HT-29 (cell line): ENCODE results near the gene OR7C2. TPM values are rescaled to one million over a fixed set of nuclear protein-coding genes. Genes with fewer than 3 reads are reported as not detected.
"Not testable (repeated sequence)": the region's sequence is repeated elsewhere in the genome, so short reads cannot be mapped to it uniquely, and the experiment has no call there.

Experiments used
- DNase-seq: peaks from one replicate; pipeline ENCODE4 v3.0.0-alpha.2; 2015; ENCODE audit warnings: low spot score
- total RNA-seq: library from RNA; depleted of rRNA; stranded (reverse); fragments of >200 nt; shearing (Covaris generic); gene quantifications from 2 replicates; pipeline ENCODE4 v1.2.3, GENCODE V29; 2014; rRNA removed

OR7C2 gene
- not detected in 2 replicates for total RNA-seq

DNA sequence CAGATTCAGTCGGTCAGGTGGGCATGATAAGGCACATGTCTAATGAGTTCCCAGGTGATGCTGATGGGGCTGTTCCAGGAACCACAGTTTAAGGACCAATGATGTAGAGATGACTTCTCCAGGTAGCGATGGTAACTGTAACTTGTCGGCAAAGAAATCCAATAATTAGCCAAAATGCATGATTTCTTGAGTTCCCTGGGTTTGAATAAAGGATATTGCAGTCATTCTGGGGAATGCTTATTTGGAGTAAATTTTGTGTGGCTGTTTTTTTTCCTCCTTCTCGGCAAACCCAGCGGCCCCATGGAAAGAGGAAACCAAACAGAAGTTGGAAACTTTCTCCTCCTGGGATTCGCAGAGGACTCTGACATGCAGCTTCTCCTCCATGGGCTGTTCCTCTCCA, at the start of gene OR7C2:
Gene OR7C2, plus strand, starts transcription at position 301 of the 400 bp plus-strand sequence. Its CDS starts 0 bp downstream, at position 301.
- DNase-seq: no peak

DNA sequence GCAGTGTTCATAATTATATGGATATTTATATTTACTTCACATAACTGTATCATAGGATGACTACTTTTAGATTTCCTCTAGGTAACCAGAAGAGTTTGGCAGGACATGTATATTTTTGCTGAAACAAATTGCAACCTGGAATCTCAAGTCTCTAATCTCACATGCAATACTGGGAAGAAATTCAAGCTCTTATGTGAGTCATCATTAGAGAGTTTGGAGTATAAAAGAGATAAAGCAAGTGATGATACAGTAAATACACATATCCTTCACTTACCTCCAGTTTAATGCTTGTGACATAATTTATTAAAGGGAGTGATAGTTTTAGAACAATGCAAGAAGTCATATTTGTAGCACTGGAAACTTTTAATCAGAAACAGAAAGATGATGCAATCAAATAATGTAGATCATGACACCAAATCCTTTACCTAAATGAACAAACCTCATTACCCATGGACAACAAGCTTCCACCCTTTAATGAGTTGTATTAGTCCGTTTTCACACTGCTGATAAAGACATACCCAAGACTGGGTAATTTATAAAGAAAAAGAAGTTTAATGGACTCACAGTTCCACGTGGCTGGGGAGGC, 39.5 kb upstream of the OR7C2 start:
- no peak for DNase-seq

DNA sequence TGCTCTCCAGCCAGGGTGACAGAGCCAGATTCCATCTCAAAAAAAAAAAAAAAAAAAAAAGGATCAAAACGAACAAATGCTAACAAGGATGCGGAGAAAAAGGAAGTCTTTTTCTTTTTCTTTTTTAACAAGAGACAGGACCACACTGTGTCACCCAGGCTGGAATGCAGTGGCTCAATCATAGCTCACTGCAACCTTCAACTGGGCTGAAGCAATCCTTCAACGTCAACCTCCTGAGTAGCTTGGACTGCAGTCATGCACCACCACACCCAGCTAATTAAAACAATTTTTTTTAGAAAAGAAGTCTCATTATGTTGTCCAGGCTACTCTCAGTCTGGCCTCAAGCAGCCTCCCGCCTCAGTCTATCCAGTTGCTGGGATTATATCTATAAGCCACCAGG, 34.6 kb upstream of the OR7C2 start:
- DNase-seq: no peak

DNA sequence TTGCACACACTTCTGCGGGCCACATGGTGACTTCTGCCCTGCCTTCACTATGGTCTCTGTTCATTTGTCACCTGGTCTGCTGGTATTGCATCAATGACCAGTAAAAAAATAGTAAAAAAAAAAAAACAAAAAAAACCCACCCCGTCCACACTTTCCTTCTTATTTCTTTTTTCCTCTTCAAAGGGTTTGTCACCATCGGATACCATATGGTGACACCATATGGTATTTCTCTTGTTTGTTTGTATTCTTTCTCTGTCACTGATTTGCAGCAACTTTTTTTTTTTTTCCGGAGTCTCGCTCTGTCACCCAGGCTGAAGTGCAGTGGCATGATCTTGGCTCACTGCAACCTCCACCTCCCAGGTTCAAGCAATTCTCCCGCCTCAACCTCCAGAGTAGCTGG, 26.2 kb upstream of the OR7C2 start:
- DNase-seq: no peak

DNA sequence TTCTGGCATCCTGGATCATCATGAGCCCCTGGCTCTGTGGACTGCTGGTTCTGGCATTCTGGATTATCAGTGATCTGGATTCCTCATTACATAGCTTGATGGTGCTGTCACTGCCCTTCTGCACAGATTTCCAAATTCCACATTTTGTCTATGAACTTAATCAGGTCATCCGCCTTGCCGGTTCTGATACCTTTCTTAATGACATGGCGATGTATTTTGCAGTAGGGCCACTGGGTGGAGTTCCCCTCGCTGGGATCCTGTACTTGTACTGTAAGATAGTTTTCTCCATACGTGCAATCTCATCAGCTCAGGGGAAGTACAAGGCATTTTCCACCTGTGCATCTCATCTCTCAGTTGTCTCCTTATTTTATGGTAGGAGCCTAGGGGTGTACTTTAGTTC, 24.4 kb upstream of the OR7C2 start:
- no peak for DNase-seq

DNA sequence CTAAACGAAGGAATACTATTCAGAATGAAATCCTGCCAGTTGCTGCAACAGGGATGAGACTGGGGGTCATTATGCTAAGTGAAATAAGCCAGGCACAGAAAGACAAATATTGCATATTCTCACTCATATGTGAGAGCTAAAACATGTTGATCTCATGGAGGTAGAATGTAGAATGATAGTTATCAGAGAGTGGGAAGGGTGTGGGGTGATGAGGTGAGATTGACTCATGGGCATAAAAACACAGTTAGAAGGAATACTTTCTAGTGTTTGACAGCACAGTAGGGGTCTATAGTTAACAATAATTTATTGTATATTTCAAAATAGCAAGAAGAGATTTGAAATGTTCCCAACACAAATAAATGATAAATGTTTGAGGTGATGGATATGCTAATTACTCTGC, 7.8 kb upstream of the OR7C2 start:
- no peak for DNase-seq

DNA sequence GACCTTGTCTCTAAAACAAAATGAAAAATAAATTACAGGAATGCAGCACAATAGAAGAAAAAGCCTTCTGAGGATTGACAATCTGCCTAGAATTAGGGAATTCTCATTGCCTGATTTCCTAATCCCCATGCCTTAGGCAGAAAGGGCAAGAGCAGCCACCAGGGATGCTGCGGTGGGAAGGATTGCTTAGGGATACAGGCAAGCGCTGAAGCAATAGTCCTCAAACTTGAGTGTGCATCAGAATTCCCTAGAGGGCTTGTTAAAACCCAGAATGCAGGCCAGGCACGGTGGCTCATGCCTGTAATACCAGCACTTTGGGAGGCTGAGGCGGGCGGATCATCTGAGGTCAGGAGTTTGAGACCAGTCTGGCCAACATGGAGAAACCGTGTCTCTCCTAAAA, 1.0 kb upstream of the OR7C2 start:
- DNase-seq: no peak

DNA sequence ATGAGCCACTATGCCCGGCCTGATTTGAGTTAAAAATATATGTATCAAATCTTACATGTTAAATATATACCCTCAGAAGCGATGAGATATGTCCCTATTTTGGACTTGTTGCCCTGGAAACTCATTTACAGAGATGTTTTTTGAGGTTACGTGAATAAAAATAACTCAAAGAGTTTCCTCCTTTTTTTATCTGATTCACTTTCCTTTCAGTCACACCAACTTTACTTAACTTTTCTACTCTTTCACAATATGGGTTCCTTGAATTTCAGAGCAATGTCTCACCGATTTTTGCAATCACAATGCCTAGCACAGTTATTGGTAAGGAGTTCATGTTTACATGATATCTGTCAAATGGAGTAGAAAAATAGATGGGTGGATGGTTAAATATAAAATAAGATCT, 2.3 kb downstream of the OR7C2 start:
- DNase-seq: no peak

DNA sequence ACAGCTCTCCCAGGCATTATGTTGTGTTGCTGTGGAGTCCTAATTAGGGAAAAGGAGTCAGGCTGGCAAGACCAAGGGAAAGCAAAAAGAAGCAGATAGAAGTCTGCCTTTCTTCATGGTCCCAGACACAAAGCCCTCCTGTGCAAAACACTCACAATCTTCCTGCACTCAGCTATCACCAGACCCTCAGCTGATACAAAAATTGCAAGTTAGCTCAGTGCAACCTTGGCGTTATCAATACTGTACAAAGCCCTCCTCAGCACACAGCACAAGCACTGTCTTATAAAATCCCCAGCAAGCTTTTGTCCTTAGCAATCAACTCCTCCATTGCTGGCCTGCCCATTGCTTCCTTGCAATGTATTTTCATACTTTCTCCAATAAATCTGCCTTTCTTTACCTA, 3.2 kb downstream of the OR7C2 start:
- no peak for DNase-seq

DNA sequence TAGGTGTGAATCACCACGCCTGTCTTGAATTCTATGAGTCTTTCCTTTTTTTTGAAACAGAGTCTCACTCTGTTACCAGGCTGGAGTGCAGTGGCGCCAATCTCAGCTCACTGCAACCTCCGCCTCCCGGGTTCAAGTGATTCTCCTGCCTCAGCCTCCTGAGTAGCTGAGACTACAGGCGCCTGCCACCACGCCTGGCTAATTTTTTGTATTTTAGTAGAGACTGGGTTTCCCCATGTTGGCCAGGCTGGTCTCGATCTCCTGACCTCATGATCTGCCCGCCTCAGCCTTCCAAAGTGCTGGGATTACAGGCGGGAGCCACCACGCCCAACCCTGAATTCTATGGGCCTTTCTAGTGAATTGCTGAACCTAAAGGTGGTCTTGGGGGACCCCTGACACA, 8.1 kb downstream of the OR7C2 start:
- not testable (repeated sequence) for DNase-seq

DNA sequence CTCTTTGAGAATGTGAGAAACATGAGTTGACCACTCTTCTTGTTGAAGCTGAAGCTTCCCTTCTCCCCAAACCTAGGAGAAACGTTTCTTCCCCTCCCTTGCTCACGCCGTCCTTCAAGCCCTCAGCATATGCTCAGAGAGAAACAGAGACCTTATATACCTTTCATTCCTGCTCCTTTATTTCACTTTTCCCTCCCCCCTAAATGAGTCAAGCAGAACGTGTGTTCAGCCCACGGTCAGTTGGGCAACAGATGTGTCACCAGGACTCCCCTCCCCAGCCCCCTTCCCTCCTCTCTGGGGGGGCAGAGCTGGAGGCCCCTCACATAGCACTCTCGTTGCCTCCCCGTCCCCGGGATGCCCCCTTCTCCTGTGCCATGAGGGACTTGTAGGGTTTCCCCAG, 8.6 kb downstream of the OR7C2 start:
- no peak for DNase-seq

DNA sequence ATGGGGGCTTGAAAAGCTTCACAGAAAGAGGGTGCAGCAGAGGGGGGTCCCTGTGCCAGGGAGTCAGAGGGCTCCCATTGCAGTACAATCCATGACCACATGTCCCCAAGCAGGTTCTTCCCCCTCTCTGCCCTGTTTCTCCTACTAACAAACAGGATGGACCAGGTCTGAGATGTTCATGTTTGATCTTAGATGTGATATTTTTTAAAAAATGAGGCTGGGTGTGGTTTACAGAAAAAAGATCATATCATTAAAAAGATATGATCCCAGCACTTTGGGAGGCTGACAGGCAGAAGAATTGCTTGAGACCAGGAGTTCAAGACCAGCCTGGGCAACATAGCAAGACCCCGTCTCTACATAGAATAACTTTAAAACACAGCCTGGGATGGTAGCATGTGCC, 9.1 kb downstream of the OR7C2 start:
- no peak for DNase-seq

DNA sequence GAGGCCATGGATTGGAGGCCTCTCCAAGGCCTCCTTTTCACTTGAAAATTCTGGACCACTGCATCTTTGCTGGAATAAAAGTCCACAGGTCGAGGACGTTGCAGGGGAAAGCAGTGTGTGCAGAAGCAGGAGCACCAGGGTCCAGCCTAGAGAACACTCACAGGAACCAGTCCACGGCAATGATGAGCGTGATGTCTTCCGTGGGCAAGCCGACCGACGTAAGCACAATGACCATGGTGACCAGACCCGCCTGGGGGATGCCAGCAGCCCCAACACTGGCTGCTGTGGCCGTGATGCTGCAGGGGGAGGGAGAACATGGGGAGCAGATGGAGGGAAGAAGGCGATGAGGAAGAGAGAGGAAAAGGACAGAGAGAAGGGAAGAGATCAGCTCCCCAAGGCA, 11.5 kb downstream of the OR7C2 start:
- DNase-seq: no peak

DNA sequence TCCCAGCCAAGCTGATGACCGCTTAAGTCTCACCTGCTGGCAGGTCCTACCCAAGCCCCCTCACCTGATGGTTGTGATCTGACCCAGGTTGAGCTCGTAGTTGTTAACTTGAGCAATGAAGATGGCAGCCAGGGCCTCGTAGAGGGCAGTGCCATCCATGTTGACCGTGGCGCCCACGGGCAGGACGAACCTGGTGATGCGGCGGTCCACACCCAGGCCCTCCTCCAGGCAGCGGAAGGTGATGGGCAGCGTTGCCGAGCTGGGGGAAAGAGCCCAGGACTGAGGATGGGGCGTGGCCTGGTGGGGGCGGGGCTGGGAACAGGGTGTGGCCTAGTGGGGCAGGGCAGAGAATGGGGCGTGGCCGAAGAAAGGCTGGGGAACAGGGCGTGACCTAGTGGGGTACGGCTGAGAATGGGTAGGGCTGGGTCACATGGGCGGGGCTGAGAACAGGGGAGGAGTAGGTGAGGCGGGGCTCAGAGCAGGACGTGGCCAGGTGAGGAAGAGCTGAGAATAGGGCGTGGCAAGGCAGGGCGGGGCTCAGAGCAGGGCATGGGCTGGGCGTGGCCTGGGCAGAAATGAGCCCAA, 12.9 kb downstream of the OR7C2 start:
- no peak for DNase-seq

DNA sequence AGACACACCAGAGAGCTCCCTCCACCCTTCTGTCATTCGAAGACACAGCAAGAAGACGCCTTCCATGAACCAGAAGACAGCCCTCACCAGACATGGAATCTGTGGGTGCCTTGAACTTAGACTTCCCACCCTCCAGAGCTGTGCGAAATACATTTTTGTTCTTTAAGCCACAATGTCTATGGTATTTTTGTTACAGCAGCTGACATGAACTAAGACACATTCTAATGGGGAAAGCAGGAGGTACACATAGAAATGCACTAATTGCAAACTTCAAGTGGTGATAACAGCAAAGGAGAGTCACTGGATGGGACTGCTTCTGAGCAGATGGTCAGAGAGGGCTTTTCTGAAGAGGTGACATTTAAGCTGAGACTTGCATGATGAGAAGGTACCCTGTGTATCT, 16.2 kb downstream of the OR7C2 start:
- DNase-seq: no peak

DNA sequence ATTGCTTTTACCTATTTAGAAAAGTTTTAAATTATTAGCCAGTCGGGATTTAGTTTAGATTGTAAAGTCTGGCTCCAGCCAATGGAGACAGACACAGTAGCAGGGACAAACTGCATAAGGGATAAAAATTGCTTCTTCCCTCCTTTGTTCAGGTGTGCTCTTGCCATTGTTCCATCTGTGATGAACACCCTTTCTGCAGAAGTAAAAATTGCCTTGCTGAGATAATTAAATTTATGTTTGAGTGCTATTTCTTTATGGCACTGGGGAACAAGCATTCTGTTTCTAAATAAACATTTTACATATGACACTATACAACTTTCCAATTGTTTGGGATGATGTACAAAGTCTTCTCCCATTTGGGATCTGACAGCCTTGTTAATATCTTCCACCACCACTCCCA, 18.0 kb downstream of the OR7C2 start:
- no peak for DNase-seq

DNA sequence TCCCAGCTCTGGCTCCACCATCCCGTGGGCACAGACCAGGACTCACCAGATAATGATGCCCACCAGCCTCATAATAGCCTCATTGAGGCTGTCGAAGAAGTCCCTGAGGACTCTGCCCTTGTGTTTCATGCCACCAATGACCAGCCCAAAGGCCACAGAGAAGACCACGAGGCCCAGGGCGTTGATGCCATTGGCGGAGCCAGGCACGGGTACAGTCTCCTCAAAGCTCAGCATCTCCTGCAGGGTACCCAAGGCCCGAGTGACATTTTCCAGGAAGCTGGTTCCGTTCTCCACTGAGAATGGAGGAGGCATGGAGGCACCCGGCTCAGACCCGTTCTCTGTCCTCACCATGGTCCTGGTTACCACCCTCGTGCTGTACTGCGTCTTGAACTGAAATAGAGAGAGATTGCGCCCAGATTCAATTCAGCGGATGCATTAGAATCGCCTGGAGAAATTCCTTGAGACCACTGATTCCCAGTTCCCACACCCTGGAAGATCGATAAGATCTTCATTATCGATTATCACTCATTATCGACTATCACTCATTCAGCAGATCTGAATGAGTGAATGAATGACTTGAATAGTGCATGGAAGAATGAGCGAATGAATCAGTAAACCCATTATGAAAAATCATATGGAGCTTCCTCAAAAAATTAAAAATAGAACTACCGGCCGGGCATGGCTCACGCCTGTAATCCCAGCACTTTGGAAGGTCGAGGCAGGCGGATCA, 20.8 kb downstream of the OR7C2 start:
- DNase-seq: no peak

DNA sequence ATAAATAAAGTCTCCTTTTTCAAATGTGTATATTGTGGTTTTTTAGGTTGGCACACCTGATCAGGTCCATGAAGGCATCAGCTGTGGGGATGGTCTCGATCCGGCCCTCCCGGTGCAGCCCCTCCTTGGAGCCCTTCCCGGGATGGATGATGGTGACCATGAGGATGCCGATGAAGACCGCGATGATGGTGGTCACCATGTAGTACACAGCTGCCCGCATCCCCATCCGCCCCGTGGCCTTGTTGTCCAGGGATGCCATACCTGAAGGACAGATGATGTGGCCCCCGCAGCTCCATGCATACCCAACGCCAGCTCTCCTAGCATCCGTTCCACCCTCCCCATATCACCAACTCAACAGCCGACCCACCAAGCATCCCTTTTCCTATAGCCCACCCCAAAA, 27.0 kb downstream of the OR7C2 start:
- DNase-seq: no peak

DNA sequence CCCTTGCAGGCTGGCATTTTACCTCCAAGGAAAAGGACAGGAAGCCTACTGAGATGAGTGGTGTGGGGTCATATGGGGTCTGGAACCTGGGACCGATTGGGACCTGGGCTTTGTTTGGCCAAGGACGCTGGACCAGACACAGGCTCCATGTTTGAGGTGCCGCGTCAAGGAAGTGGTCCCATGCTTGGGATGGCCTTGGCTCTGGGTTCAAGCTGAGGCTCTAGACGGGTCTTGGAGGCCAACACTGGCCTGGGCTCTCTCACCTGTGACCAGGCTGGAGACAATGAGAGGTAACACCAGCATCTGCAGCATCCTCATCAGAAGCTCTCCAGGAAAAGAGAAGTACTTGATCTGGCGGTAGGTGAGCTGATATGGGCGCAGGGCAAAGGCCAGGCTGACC, 30.2 kb downstream of the OR7C2 start:
- DNase-seq: no peak

DNA sequence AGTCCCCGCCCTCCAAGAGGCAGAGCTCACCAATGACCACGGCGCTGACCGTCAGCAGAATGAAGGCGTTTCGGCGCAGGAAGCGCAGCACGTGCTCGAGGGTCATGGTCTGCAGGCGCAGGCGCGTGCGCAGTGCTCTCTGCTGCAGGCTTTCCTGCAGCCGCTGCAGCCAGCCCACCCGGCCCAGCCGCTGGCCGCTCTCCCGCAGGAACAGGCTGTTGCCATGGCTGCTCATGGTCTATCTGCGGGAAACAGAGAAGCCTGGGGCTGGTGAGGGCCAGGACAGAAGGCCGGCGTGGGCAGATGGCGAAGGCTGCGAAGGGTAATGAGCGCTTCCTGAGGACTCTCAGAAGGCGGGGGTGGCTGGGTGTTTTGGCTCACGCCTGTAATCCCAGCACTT, 31.4 kb downstream of the OR7C2 start:
- no peak for DNase-seq

DNA sequence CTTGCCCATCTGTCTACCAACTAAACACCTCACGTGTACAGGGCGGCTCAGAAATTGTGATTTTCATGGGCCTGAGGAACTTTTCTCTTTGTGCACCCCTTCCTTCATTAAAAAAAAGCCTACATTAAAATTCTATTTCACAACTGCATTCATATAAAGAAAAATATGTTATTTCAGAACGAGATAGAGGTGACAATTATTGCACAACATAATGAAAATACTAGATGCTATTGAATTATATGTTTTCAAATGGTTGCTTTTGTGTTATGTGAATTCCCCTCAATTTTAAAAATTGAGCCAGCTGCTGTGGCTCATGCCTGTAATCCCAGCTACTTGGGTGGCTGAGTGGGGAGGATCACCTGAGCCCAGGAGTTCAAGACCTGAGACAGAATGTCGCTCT, 33.2 kb downstream of the OR7C2 start:
- no peak for DNase-seq

DNA sequence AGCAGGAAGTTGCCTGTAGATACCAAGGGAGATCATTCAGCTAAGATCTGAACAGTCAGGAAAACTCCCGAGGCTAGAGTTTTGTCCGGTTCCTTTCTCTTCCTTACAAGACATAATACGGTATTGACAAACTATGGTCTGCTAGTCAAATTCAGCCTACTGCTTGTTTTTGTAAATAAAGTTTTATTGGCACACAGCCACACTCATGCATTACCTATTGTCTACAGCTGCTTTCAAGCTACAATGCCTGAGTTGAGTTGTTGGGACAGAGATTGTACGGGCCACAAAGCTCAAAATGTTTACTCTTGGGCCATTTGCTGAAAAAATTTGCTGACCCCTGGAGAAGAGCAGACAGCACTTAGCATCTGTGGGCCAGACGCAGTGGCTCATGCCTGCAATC, 35.8 kb downstream of the OR7C2 start:
- DNase-seq: no peak

DNA sequence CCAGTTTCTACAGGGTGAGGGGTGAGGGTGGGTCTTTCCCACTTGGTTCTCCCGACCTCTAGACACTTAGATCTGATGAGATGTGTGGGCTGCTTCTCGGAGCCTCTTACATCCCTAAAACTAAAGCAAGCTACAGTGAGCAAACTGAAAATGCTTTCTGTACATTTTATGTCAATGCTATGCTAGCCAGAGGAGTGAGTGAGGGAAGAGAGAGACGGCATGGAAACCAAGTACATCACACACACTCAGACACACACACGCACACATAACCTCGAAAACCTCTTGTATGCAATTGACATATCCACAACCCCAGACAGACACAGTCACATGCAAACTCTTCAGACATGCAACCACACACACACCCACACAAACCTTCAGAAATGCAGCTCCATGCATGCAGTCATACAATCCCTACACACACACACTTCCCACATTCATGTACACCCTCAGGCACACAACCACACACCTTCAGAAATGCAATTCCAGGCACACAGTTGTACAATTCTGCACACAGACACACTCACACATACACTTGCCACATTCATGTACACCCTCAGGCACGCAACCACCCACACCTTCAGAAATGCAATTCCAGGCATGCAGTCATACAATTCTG, 37.0 kb downstream of the OR7C2 start:
- no peak for DNase-seq
